Measurements from ENCODE around the gene ASCC1.

Gene ASCC1

DNA sequence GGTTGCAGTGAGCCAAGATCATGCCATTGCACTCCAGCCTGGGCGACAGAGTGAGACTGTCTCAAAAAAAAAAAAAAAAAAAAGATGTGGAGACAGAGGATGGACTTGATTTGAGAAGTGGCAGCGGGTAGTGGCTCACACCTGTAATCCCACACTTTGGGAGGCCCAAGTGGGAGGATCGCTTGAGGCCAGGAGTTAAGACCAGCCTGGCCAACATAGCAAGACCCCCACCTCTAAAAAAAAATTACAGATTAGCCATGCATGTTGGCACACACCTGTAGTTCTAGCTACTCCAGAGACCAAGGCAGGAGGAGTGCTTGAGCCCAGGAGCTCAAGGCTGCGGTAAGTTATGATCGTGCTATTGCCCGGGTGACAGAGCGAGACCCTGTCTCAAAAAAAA lies 24.3 kb upstream of the ASCC1 start:
- TF ChIP-seq, protein P1, sequence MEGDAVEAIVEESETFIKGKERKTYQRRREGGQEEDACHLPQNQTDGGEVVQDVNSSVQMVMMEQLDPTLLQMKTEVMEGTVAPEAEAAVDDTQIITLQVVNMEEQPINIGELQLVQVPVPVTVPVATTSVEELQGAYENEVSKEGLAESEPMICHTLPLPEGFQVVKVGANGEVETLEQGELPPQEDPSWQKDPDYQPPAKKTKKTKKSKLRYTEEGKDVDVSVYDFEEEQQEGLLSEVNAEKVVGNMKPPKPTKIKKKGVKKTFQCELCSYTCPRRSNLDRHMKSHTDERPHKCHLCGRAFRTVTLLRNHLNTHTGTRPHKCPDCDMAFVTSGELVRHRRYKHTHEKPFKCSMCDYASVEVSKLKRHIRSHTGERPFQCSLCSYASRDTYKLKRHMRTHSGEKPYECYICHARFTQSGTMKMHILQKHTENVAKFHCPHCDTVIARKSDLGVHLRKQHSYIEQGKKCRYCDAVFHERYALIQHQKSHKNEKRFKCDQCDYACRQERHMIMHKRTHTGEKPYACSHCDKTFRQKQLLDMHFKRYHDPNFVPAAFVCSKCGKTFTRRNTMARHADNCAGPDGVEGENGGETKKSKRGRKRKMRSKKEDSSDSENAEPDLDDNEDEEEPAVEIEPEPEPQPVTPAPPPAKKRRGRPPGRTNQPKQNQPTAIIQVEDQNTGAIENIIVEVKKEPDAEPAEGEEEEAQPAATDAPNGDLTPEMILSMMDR (IDR thresholded peaks at IDR 0.05; ENCODE audit: low read depth, low read length, missing control alignments): no peak
- no peak overlapping the region for H3K4me3 ChIP-seq (replicated peaks; ENCODE audit: low read depth, low read length)
- no peak for DNase-seq (ENCODE audit: extremely low read depth, low read depth)

GRCh38 chr10:72239409-72239808 lies 23.3 kb upstream of the ASCC1 start:
- TF ChIP-seq, protein P1 (IDR thresholded peaks at IDR 0.05; ENCODE audit: low read depth, low read length, missing control alignments): no peak
- no peak overlapping the region for H3K4me3 ChIP-seq (replicated peaks; ENCODE audit: low read depth, low read length)
- DNase-seq (ENCODE audit: extremely low read depth, low read depth): no peak

DNA sequence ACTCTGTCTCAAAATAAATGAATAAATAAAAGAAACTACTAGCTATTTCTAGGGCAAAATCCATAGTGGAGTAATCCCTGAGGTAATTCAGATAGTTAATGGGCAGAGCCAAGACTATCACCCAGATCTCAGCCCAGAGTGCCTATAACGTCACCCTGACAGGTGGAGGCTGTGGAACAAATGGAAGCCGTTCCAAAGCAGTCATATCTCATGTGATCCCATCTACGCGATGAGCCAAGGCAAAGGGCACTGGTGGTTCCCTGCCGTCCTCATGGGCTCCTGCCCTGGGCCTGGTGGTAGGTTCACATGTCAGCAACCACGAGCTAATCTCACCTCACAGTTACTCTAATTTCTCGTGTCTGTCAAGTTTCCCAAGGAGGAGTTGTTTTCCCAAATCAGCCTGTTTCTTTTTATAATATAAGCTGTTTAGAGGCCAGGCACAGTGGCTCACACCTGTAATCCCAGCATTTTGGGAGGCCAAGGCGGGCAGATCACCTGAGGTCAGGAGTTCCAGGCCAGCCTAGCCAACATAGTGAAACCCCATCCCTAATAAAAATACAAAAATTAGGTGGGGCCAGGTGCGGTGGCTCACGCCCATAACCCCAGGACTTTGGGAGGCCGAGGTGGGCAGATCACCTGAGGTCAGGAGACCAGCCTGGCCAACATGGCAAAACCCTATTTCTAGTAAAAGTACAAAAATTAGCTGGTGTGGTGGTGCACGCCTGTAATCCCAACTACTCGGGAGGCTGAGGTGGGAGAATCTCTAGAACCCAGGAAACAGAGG lies 22.5 kb upstream of the ASCC1 start:
- TF ChIP-seq, protein P1 (IDR thresholded peaks at IDR 0.05; ENCODE audit: low read depth, low read length, missing control alignments): no peak
- DNase-seq (ENCODE audit: extremely low read depth, low read depth): no peak
- no peak overlapping the region for H3K4me3 ChIP-seq (replicated peaks; ENCODE audit: low read depth, low read length)

DNA sequence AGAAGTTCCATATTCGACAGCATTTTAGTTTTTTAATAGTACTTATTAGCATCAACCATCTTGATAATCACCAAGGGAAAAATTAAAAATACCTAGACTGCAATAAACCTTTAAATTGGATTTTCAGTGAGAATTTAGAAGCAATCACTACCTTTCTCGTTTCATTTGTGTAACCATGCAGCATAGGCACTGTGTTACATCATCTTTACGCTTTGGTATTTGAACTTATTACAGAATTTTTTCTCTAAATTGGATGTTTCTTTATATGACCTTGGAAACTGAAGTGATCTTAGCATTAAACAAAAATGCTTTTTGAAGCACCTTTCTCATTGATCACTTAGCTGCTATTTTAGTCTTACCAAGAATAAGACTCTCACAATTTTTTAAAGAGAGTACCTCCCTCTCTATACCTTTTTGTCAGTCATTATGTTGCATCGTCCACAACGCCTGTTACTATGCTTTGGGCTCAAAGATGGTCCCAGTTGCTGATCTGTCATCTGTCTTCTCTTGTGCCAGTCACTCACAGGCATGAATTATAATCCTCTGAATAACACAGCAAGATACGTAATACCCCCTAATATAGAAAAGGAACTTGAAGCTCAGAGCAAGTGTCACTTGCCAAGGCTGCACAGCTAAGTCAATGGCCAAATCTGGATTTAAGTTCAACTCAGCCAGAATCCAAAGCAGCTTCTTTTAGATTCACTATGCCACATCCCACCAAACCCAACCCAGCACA lies 19.6 kb upstream of the ASCC1 start:
- H3K4me3 ChIP-seq (replicated peaks; ENCODE audit: low read depth, low read length): no peak overlapping the region
- TF ChIP-seq, protein P1 (IDR thresholded peaks at IDR 0.05; ENCODE audit: low read depth, low read length, missing control alignments): no peak

DNA sequence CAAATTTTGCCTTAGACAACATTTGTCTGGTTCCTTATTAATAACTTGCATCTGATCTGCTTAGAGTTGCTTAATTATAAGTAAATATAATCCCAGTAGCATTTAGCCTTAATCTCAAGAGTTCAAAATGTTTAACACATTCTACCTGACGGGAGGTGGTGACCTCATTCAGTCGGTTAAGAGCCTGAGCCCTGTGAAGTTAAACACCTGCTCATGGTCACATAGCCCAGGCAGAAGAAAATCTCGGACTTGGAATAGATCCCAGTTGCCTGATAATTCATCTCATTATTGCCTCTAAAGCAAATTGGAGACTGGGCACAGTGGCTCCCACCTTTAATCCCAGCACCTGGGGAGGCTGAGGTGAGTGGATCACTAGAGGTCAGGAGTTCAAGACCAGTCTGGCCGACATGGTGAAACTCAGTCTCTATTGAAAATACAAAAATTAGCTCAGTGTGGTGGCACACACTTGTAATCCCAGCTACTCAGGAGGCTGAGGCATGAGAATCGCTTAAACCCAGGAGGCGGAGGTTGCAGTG lies 18.6 kb upstream of the ASCC1 start:
- no peak for DNase-seq (ENCODE audit: extremely low read depth, low read depth)

More for the DNA sequence above, 19.6 kb upstream of the ASCC1 start:
- DNase-seq (ENCODE audit: extremely low read depth, low read depth): no peak

DNA sequence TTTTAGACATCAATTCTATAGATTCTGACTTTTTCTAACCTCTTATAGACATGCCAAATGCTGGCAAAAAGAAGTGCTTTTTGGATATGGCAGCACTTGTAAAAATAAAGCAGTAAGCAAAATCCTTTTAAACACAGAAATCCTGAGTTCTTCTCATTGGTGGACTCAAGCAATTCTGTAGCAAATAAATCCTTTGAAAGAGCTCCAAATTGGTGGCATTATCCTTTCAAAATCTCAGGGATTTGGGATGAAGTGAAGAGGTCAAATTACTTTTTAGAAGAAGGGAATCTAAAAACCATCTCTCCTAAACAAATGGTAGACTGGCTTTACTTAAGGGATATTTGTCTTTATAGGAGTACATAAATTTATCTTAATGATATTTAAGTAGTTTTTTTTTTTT lies 17.5 kb upstream of the ASCC1 start:
- DNase-seq (ENCODE audit: extremely low read depth, low read depth): no peak
- no peak overlapping the region for H3K4me3 ChIP-seq (replicated peaks; ENCODE audit: low read depth, low read length)
- TF ChIP-seq, protein P1 (IDR thresholded peaks at IDR 0.05; ENCODE audit: low read depth, low read length, missing control alignments): no peak

More for the DNA sequence above, 18.6 kb upstream of the ASCC1 start:
- no peak overlapping the region for H3K4me3 ChIP-seq (replicated peaks; ENCODE audit: low read depth, low read length)
- TF ChIP-seq, protein P1 (IDR thresholded peaks at IDR 0.05; ENCODE audit: low read depth, low read length, missing control alignments): no peak
